Measurements from ENCODE around the gene ENOX2. TPM values are rescaled to one million over a fixed set of nuclear protein-coding genes. Genes with fewer than 3 reads are reported as not detected.

The ENOX2 gene
- total and polyA plus RNA-seq, 2 of the 13 experiments (the other 11 are each of a cell fraction or from before 2014, with no cell fraction given), result 5.9 to 8.5 TPM

DNA sequence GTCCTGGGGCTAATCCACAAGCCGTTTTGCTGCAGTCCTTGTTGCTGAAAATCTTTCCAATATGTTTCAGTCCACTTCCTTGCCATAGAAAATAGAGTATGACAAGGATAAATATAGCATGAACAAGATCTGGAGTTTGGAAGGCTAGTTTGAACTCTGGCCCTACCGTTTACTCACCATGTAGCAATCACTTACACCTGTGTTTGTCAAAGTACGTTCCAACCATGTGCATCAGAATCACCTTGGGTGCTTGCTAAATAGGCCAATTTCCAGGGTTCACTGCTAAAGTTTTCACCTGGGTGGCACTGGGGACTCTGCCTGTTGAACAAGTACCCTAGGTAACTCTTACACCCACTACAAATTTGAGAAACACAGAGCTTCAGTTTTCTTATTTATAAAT is 188.9 kb downstream of the ENOX2 start (continued):
- TF ChIP-seq ZNF180 (CRISPR knock-in tag; IDR thresholded peaks at IDR 0.05; ENCODE audit: borderline replicate concordance, low read depth), result no peak
- TF ChIP-seq CEBPB (IDR thresholded peaks at IDR 0.05; ENCODE audit: borderline replicate concordance, low read depth, low read length), result peak; percentile 72; the same call in 1 of the 2 replicates
- TF ChIP-seq, protein P1, sequence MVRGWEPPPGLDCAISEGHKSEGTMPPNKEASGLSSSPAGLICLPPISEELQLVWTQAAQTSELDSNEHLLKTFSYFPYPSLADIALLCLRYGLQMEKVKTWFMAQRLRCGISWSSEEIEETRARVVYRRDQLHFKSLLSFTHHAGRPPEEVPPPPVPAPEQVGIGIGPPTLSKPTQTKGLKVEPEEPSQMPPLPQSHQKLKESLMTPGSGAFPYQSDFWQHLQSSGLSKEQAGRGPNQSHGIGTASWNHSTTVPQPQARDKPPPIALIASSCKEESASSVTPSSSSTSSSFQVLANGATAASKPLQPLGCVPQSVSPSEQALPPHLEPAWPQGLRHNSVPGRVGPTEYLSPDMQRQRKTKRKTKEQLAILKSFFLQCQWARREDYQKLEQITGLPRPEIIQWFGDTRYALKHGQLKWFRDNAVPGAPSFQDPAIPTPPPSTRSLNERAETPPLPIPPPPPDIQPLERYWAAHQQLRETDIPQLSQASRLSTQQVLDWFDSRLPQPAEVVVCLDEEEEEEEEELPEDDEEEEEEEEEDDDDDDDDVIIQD (CRISPR knock-in tag; IDR thresholded peaks at IDR 0.05; ENCODE audit: low read depth), result 0 out of 2 replicates have a peak, but pooled peaks have one; percentile 14
- TF ChIP-seq HNF4A (CRISPR knock-in tag; IDR thresholded peaks at IDR 0.05), result peak; percentile 81
- no peak for TF ChIP-seq ZFX (CRISPR knock-in tag; IDR thresholded peaks at IDR 0.05; ENCODE audit: low read depth)
- TF ChIP-seq, protein P2, sequence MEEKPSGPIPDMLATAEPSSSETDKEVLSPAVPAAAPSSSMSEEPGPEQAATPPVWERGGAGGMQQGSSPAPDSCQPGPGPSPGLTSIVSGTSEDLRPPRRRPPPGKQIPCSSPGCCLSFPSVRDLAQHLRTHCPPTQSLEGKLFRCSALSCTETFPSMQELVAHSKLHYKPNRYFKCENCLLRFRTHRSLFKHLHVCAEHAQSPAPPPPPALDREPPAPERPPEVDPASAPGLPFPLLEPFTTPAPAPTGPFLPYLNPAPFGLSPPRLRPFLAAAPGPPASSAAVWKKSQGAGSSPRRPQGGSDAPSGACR (CRISPR knock-in tag; IDR thresholded peaks at IDR 0.05), result no peak
- no peak for TF ChIP-seq RNF2 (conservative IDR thresholded peaks at IDR 0.05; ENCODE audit: low read depth)
- TF ChIP-seq HIVEP1 (CRISPR knock-in tag; IDR thresholded peaks at IDR 0.05), result no peak
- TF ChIP-seq HNF4G (IDR thresholded peaks at IDR 0.05; ENCODE audit: borderline replicate concordance, low read depth, low read length), result peak; percentile 48; the same call in 1 of the 2 replicates
- no peak for TF ChIP-seq HNF4G (CRISPR knock-in tag; IDR thresholded peaks at IDR 0.05; ENCODE audit: borderline replicate concordance, low read depth)
- TF ChIP-seq, protein P3, sequence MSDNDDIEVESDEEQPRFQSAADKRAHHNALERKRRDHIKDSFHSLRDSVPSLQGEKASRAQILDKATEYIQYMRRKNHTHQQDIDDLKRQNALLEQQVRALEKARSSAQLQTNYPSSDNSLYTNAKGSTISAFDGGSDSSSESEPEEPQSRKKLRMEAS (IDR thresholded peaks at IDR 0.05), result peak; percentile 55; the same call in 1 of the 2 replicates
- TF ChIP-seq, protein P4, sequence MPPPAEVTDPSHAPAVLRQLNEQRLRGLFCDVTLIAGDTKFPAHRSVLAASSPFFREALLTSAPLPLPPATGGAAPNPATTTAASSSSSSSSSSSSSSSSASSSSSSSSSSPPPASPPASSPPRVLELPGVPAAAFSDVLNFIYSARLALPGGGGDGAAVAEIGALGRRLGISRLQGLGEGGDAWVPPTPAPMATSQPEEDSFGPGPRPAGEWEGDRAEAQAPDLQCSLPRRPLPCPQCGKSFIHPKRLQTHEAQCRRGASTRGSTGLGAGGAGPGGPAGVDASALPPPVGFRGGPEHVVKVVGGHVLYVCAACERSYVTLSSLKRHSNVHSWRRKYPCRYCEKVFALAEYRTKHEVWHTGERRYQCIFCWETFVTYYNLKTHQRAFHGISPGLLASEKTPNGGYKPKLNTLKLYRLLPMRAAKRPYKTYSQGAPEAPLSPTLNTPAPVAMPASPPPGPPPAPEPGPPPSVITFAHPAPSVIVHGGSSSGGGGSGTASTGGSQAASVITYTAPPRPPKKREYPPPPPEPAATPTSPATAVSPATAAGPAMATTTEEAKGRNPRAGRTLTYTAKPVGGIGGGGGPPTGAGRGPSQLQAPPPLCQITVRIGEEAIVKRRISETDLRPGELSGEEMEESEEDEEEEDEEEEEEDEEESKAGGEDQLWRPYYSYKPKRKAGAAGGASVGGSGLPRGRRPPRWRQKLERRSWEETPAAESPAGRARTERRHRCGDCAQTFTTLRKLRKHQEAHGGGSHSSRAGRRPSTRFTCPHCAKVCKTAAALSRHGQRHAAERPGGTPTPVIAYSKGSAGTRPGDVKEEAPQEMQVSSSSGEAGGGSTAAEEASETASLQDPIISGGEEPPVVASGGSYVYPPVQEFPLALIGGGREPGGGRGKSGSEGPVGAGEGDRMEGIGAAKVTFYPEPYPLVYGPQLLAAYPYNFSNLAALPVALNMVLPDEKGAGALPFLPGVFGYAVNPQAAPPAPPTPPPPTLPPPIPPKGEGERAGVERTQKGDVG (CRISPR knock-in tag; IDR thresholded peaks at IDR 0.05; ENCODE audit: borderline replicate concordance), result no peak
- no peak for TF ChIP-seq MYNN (CRISPR knock-in tag; IDR thresholded peaks at IDR 0.05; ENCODE audit: low read depth)
- TF ChIP-seq ZBTB3 (CRISPR knock-in tag; IDR thresholded peaks at IDR 0.05; ENCODE audit: borderline replicate concordance, low read depth), result no peak
- TF ChIP-seq, protein P5, sequence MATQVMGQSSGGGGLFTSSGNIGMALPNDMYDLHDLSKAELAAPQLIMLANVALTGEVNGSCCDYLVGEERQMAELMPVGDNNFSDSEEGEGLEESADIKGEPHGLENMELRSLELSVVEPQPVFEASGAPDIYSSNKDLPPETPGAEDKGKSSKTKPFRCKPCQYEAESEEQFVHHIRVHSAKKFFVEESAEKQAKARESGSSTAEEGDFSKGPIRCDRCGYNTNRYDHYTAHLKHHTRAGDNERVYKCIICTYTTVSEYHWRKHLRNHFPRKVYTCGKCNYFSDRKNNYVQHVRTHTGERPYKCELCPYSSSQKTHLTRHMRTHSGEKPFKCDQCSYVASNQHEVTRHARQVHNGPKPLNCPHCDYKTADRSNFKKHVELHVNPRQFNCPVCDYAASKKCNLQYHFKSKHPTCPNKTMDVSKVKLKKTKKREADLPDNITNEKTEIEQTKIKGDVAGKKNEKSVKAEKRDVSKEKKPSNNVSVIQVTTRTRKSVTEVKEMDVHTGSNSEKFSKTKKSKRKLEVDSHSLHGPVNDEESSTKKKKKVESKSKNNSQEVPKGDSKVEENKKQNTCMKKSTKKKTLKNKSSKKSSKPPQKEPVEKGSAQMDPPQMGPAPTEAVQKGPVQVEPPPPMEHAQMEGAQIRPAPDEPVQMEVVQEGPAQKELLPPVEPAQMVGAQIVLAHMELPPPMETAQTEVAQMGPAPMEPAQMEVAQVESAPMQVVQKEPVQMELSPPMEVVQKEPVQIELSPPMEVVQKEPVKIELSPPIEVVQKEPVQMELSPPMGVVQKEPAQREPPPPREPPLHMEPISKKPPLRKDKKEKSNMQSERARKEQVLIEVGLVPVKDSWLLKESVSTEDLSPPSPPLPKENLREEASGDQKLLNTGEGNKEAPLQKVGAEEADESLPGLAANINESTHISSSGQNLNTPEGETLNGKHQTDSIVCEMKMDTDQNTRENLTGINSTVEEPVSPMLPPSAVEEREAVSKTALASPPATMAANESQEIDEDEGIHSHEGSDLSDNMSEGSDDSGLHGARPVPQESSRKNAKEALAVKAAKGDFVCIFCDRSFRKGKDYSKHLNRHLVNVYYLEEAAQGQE (IDR thresholded peaks at IDR 0.05; ENCODE audit: borderline replicate concordance in 1 of 2, low read depth in 1 of 2, low read length in 2 of 2), result no peak
- TF ChIP-seq SMC3 (IDR thresholded peaks at IDR 0.05; ENCODE audit: low read length), result no peak
- no peak for TF ChIP-seq LCORL (IDR thresholded peaks at IDR 0.05)
- peak; percentile 65; the same call in 1 of the 2 replicates for TF ChIP-seq LCORL (CRISPR knock-in tag; IDR thresholded peaks at IDR 0.05)
- no peak for TF ChIP-seq ZNF790 (CRISPR knock-in tag; IDR thresholded peaks at IDR 0.05; ENCODE audit: borderline replicate concordance)
- peak; percentile 57 for TF ChIP-seq ZEB1 (IDR thresholded peaks at IDR 0.05; ENCODE audit: insufficient replicate concordance, low read depth)
- TF ChIP-seq ZNF124 (CRISPR knock-in tag; IDR thresholded peaks at IDR 0.05), result no peak

Data from HepG2 (cell line).